GM12892 (cell line): ENCODE data around the gene SERPINI1.

Source experiments
- POLR2A ChIP-seq: IDR thresholded peaks from 2 replicates; pipeline ENCODE4 v1.6.1; 2011; ENCODE audit warnings: low read depth, low read length, control low read depth
- POLR2AphosphoS5 ChIP-seq: IDR thresholded peaks from 2 replicates; pipeline ENCODE4 v1.6.1; 2011; ENCODE audit warnings: low read depth, low read length, control low read depth
- TAF1 ChIP-seq: IDR thresholded peaks from 2 replicates; pipeline ENCODE4 v1.6.1; 2011; ENCODE audit warnings: low read depth, mild to moderate bottlenecking, control low read depth, low read length, borderline replicate concordance

- TF ChIP-seq TAF1: no peak
- no peak for TF ChIP-seq POLR2A
- TF ChIP-seq POLR2AphosphoS5: no peak
Observed at GRCh38 chr3:167787440-167787839, 51.9 kb downstream of the SERPINI1 start.
